Stimulated activated CD4-positive, alpha-beta T cell treated with anti-CD3 and anti-CD28 coated beads, TNF-alpha, amount 100 ng/mL, for 1 hour (primary cell): ENCODE measurements around the gene KLHL35.

Experiments used
- DNase-seq, 3 donors: peaks; one replicate each; pipeline ENCODE4 v3.0.0-alpha.2; 2020; ENCODE audit warnings: low read depth in 3 of 3, low spot score in 1 of 3

Gene KLHL35

DNA sequence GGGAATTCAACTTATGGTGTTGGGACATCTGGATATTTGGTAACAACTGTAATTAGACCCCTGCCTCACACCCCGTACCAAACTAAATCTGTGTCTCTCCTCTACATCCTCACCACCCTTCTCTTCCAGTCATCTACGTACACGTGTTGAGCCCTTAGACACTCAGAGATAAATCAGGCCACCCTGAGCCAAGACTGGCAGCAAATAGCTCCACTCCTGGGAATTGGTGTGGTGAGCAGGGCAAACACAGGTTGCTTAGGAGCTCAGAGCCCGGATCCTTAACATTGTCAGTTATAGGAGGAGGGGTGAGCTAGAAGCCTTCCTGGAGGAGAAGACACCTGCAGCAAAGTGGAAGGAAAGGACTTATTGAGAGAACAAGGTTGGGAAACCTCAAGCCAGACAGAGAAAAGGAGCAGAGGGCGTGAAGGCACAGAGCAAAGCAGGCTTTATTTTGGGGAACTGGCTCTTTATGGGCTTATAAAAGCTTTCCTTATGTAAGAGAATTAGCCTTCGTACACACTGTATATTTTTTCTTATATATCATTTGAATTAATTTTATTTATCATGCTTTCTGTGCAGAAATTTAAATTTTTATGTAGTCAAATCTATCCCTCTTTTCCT, 36.9 kb upstream of the KLHL35 start:
- DNase-seq, result no peak

- DNase-seq, result no peak
These were observed 35.7 kb upstream of the KLHL35 start for GRCh38 chr11:75468534-75469340.

DNA sequence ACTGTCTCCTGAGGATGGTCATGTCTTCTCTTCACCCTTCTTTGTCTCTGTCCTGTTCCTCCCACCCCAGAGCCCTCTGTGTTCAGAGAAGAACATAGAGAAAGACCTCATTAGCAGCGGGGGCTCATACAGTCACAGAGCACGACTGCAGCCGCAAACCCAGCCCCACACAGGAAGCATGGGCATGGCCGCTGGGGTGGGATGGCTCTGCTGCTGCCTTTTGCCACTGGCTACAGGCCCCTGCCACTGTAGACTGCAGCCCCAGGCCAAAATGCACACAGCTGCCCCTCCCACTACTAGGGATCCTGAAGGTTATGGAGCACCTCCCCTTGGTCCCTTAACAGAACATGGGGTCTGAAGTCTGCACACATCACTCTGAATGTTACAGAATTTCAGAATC, 34.9 kb upstream of the KLHL35 start:
- DNase-seq, result no peak

- DNase-seq, result no peak
These were observed 34.3 kb upstream of the KLHL35 start for GRCh38 chr11:75467311-75467710.

DNA sequence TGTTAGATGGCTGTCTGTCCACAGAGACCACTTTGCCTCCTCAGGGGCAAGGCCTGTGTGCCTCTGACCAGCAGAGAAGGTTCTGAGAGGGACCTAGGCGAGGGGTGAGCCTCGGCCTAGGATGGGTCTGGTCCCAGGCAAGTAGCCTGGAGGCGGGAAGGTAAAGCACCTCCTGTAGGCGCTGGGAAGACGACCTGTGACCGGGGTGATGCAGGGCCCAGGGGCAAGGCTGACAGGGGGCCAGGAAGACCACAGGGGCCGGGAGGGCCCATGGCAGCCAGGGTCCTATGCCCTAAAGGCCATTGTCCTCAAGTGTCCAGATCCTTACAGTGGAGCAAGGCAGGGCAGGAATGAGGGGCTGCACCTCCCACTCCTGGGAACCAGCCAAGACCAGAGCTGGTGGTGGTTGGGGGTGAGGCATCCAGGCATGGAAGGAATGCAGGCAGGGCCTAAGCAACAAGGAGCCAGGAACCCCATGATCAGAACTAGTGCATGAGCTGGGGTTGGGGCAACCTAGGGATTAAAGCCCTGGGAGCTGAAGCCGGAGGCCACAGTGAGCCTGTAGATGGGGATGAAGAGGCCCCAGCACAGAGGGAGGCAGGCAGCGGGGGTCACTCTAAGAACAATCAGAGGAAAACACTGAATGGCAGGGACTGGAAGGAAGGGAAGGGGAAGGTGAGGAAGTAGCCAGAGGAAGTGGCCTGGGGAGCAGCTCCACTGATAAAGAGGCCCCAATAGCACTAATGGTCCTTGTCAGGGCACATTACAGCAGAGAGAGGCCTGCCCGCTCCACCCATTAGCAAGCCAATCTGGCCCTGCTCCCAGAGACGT, 32.9 kb upstream of the KLHL35 start:
- no peak for DNase-seq

GRCh38 chr11:75463106-75463774, 30.2 kb upstream of the KLHL35 start:
- no peak for DNase-seq

- no peak for DNase-seq
These were observed 29.2 kb upstream of the KLHL35 start for GRCh38 chr11:75462117-75462653.

- DNase-seq, result no peak
These were observed 28.1 kb upstream of the KLHL35 start for GRCh38 chr11:75461151-75461550.

DNA sequence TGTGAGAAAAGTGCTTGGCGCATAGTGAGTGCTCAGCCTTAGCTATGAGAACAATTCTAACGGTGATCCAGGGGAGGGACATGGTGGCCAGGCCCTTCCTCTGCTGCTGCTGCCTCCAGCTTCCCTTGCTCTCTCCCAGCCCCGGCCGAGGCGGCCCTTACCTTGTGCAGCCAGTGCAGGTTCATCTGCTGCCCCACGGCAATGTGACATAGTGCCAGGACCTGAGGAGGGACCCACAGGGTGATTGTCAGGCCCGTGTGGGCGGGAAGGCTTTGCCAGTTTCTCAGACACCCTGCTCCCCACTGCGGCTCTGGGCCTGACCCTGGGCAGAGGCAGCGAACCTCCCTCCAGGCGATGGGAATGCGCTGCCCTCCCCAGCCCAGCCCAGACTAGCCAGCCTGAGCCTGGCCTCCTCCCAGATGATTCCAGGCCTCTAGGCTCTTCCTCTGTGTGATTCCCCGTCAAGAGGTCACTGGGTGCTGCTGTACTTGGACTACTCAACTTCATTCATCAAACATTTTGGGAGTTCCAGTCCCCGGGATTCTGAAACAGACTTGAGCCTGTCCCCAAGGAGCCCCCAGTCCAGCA, 23.7 kb upstream of the KLHL35 start:
- no peak for DNase-seq

GRCh38 chr11:75454987-75455386, 22.0 kb upstream of the KLHL35 start:
- no peak for DNase-seq

DNA sequence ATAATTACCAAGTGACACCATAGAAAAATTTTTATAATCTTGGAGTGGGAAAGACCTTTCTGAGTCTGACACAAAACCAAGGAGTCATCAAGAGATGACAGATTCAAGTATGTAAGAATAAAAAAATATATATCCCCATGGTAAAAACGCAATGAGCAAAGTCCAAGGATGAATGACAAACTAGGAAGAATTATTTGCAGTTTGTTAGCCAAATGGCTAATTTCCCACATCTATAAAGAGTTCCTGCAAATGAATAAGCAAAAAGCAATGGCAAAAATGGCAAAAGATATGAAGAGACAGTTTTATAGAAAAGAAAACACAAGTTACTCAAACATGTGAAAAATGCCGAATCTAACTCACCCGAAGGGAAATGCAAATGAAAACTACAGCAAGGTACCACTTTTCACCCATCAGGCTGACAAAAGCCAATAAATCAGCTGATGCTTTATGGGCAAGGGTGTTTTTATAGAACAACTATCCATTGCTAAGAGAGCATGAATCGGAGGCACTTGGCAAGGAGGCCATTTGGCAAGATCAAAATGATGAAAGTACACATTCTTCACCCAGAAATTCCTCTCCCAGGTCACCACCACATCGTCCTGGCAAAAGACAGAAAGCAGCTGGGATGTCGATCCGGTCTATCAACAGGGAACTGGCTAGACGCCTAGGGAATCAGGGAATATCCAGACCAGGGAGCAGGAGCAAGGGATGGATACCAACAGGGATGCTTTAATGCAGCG, 21.1 kb upstream of the KLHL35 start:
- no peak for DNase-seq

GRCh38 chr11:75450826-75451821, 18.1 kb upstream of the KLHL35 start:
- peak in 1 of 3 donors; percentile 27 for DNase-seq

- DNase-seq, result no peak
These were observed 17.2 kb upstream of the KLHL35 start for GRCh38 chr11:75450236-75450635.

DNA sequence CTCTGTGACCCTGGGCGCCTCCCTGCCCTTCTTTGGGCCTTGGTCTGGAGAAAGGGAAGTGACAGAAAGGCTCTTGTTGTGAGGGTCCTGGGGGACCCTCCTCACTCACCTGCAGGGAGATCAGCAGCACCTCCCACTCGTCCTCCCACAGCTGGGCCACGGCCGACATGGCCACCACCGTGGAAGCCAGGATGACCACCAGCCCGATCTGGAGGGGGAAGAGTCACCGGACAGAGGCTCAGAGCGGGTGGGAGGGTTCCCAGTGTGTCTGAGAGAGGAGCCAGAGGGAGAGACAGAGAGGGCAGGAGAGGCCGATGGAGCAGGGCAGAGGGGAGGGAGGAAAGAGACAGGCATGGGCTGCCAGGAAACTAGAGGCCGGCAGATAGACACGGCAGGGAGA, 16.8 kb upstream of the KLHL35 start:
- DNase-seq, result no peak

DNA sequence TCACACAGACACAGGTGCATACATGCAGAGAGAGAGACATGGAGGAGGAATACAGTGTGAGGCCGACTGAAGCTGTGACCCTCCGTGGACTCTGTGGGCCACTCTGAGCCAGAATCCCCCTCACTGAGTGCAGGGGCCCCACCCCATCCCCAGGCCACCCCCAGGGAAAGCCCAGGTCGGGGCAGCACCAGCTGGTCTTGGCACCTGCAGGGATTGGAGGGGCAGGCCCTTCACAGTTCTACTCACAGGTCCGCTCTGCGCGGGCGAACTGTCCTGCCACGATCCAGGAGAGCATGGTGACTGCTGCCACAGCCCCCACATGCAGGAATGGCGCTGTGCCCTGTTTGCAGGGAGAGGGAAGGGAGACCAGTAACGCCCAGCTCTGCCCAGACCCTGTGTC, 16.3 kb upstream of the KLHL35 start:
- DNase-seq, result no peak

DNA sequence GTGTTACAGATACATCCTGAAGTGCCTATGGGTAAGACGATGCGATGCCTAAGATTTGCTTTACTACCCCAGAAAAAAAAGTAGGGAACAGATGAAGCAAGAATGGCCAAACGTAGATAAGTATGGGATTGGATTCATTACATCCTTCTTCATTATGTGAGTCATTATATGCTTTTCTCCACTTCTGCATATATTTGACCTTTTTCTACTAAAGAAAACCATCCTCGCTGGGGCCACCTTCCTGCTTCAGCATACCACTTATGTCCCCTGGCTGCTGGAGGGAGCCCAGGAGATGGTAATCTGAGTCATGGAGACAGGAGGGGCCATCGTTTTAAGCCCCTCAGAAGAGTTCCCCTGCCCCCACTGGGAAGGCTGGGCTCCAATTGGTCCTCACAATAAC, 14.4 kb upstream of the KLHL35 start:
- DNase-seq, result no peak

GRCh38 chr11:75445315-75445953, 12.4 kb upstream of the KLHL35 start:
- DNase-seq, result peak; percentile 31 to 65 (median 54)

DNA sequence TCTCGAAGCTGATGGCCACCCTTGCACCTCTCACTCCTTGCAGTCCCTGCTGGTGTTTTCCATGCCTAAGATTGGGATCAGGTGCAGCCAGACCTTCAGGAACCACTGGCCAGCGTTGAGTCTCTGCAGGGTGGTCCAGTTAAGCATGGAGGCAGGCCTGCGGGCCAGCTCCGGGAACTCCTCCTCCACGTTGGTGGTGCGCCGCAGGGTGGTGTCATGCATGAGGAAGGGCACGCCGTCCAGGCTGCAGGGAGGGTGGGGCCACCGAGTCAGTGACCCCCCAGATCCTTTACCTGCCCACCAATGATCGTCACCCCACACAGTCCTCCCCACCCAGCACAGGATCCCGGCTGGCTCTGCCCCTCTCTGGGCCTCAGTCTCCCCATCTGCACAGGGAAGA, 10.0 kb upstream of the KLHL35 start:
- no peak for DNase-seq
